Hematopoietic multipotent progenitor cell treated with erythropoietin and hydrocortisone succinate and interleukin-3 and kit ligand, for 8 days (in vitro differentiated cells): Measurements from ENCODE around the gene XPC.
"Not testable (repeated sequence)": the region's sequence is repeated elsewhere in the genome, so short reads cannot be mapped to it uniquely, and the experiment has no call there.

Experiments used
- DNase-seq: peaks from one replicate; pipeline ENCODE4 v3.0.0-alpha.2; 2015

XPC gene

GRCh38 chr3:14178247-14179113 is at the start of gene XPC, which contains the start of gene LSM3:
Gene XPC, minus strand, starts transcription at chr3:14178601. Its CDS starts 33 bp downstream, at chr3:14178568.
Gene LSM3, plus strand, starts transcription at chr3:14178817. Its CDS starts 44 bp downstream, at chr3:14178861.
- peak; percentile 99 for DNase-seq

GRCh38 chr3:14227856-14228255 is 49.5 kb upstream of the XPC start:
- no peak for DNase-seq

- DNase-seq = not testable (repeated sequence)
These were observed 48.0 kb upstream of the XPC start for GRCh38 chr3:14226351-14226750.

- DNase-seq = no peak
These were observed 47.0 kb upstream of the XPC start for GRCh38 chr3:14225421-14225820.

- DNase-seq = no peak
These were observed 46.5 kb upstream of the XPC start for GRCh38 chr3:14224895-14225294.

- peak; percentile 47 for DNase-seq
These were observed 45.2 kb upstream of the XPC start for GRCh38 chr3:14223595-14223994.

- peak; percentile 69 for DNase-seq
These were observed 44.6 kb upstream of the XPC start for GRCh38 chr3:14222900-14223594.

GRCh38 chr3:14222457-14222856 is 44.1 kb upstream of the XPC start:
- DNase-seq = peak; percentile 22

- DNase-seq = no peak
These were observed 43.5 kb upstream of the XPC start for GRCh38 chr3:14221902-14222301.

GRCh38 chr3:14220933-14221332 is 42.5 kb upstream of the XPC start:
- DNase-seq = no peak

- DNase-seq = no peak
These were observed 40.0 kb upstream of the XPC start for GRCh38 chr3:14218355-14218754.

- DNase-seq = peak; percentile 86
These were observed 38.1 kb upstream of the XPC start for GRCh38 chr3:14216257-14217048.

- DNase-seq = no peak
These were observed 36.4 kb upstream of the XPC start for GRCh38 chr3:14214764-14215163.

- DNase-seq = no peak
These were observed 34.8 kb upstream of the XPC start for GRCh38 chr3:14213066-14213774.

- DNase-seq = no peak
These were observed 33.6 kb upstream of the XPC start for GRCh38 chr3:14212032-14212431.

GRCh38 chr3:14211621-14212020 is 33.2 kb upstream of the XPC start:
- DNase-seq = no peak

GRCh38 chr3:14210843-14211594 is 32.6 kb upstream of the XPC start:
- DNase-seq = peak; percentile 23

- no peak for DNase-seq
These were observed 31.9 kb upstream of the XPC start for GRCh38 chr3:14210290-14210688.

GRCh38 chr3:14209581-14210289 is 31.3 kb upstream of the XPC start:
- DNase-seq = no peak

- DNase-seq = no peak
These were observed 30.6 kb upstream of the XPC start for GRCh38 chr3:14208977-14209394.

- no peak for DNase-seq
These were observed 29.8 kb upstream of the XPC start for GRCh38 chr3:14208168-14208567.
